ENCODE results near the gene PROKR2.

DNA sequence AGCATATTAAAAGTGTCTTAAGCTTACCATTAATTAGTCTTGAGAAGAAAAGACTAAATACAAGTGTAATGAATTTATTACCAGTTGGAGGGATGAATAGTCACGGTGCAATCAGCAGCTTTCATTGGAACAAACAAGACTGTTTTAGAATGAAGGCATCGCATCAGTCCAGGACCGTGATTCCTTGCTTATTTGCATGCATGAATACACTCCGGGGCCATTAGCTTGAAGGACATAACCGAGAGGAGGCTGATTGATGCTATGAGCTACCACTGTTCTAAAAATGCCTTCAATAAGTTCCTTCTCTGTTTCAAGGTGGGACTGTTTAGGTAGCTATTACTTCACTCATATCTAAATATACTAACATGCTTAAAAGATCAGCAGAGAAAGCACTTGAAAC, 17.9 kb downstream of the PROKR2 start:
- TF ChIP-seq CTCF (conservative IDR thresholded peaks at IDR 0.05) (no peak), EZH2 (IDR thresholded peaks at IDR 0.05; ENCODE audit: low read depth) (no peak)

All from PC-9 (cell line).